ENCODE measurements around the gene MICU1.

- TF ChIP-seq POLR2AphosphoS5 (IDR thresholded peaks at IDR 0.05), result no peak
- no peak for TF ChIP-seq EP300 (IDR thresholded peaks at IDR 0.05)
- TF ChIP-seq POLR2A (IDR thresholded peaks at IDR 0.05), result no peak
Observed at GRCh38 chr10:72421885-72422540, 203.9 kb downstream of the MICU1 start.
